Stimulated activated CD8-positive, alpha-beta memory T cell treated with anti-CD3 and anti-CD28 coated beads, Interleukin-2, amount 100 ng/mL, for 1 hour (primary cell): ENCODE results near the gene ARHGAP19.

Experiments used
- DNase-seq, 2 donors: peaks; one replicate each; pipeline ENCODE4 v3.0.0-alpha.2; 2020; ENCODE audit warnings: low read depth in 2 of 2

ARHGAP19 gene

GRCh38 chr10:97196223-97197029 is 96.0 kb downstream of the ARHGAP19 start:
- peak; percentile 39 to 43 for DNase-seq

GRCh38 chr10:97195706-97196222 is 96.7 kb downstream of the ARHGAP19 start:
- no peak for DNase-seq

- DNase-seq, result no peak
Observed at GRCh38 chr10:97192952-97193435, 99.4 kb downstream of the ARHGAP19 start.

- no peak for DNase-seq
Observed at GRCh38 chr10:97190450-97190849, 102.0 kb downstream of the ARHGAP19 start.

- no peak for DNase-seq
Observed at GRCh38 chr10:97188261-97188711, 104.2 kb downstream of the ARHGAP19 start.

DNA sequence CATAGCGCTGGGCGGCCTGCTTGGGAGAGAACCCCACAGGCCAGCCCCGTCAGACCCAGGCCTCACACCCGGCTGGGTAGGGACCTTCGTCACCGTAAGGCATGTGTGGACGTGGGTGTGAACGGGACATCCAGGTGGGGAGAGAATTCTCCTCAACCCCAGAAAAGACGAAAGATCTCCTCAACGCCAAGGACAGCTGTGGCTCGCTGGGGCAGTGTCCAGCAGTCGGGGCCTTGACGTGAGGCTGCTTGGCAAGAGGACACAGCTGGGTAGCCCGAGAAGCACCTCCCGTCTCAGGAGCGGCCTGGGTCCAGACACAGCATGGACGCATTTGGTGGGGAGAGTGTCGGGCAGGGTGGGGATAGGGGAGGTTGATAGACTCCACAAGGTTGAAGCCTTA is 105.5 kb downstream of the ARHGAP19 start:
- DNase-seq, result no peak

DNA sequence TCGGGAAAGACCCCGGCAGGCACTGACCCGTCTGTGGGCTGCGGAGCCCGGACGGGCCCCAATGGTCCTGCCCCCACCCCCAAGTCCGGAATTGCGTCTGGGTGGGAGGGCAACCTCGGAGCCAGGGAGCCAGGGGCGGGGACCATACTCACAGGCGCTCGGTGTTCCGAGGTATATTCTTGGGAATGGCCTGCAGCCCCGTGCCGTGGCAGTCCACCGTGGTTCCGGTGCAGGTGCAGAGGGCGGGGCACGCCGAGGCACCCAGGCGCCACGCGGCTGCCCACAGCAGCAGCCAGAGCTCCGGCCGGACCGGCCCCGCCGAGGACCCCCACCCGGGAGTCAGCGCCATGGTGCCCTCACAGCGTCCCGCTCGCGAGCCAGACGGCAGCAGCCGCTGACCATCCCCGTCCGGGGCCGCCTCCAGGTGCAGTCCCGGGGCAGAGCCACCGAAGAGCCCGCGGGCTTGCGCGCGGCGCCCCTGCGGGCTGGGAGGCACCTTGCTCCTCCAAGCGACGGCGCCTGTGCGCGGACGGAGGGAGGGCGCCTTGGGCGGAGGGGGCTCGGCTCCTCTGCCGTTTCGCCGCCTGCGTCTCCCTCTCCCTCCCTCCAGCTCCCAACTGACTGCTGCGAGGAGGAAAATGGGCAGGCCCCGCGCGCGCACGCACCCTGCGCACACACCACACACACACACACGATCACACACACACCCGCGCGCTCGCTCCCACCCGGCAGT is 106.9 kb downstream of the ARHGAP19 start, which contains the start of gene SLIT1:
TSS of gene SLIT1 (minus strand) at position 634 of the 733 bp plus-strand sequence. CDS start at position 349, 285 bp downstream.
- no peak for DNase-seq

- no peak for DNase-seq
Observed at GRCh38 chr10:97184971-97185325, 107.5 kb downstream of the ARHGAP19 start.

DNA sequence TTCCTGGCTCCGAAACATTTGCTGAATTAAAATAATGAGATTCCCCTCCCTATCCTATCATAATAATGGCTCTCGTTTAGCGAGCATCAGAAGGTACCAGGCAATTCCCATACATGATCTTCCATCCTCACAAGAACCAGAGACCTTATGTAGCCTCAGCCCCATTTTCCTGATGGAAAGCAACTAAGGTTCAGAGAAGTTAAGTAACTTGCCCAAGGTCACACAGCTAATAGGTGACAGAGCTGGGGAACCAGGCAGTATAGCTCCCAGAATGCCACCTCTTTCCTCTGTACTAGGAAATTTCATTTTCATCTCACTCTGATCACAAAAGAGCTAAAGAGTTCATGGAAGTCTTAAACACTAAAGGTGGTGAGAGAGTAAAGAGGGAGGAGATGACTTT is 109.1 kb downstream of the ARHGAP19 start:
- no peak for DNase-seq

- DNase-seq, result no peak
Observed at GRCh38 chr10:97182288-97182990, 110.0 kb downstream of the ARHGAP19 start.

DNA sequence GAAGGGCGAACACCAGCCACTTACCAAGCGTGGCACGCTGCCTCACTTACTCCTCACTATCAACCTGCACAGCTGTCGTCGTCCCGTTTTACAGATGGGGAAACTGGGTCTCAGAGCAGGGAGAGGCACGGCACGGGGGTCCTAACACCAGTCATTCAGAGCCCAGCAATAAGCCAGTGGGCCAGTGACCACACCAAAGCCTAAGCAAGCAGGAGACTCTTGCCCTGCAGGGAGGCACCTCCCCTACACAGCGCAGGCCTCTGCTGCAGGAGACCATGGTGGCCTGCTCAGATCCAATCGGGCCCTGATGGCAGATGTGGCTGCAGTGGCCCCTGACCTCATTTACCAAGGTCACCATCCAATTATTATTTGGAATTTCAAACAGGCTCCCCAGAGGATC is 111.5 kb downstream of the ARHGAP19 start:
- DNase-seq, result no peak

GRCh38 chr10:97180363-97180755 is 112.1 kb downstream of the ARHGAP19 start:
- no peak for DNase-seq

- no peak for DNase-seq
Observed at GRCh38 chr10:97179731-97180362, 112.6 kb downstream of the ARHGAP19 start.

DNA sequence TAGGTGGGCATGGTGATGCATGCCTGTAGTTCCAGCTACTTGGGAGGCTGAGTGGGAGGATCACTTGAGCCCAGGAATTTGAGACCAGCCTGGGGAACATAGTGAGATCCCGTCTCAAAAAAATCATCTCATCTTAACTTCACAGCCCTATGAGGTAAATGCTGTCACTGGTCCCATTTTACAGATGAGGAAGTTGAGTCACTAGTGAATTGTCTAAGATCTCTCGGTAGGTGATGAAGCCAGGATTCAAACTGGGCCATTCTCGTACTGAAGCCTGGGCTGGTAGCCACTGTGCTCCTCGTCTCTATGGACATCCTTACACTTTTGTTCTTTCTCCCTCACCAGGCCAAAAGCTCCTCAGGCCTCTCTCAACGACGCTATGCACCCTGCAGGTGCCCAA is 113.1 kb downstream of the ARHGAP19 start:
- DNase-seq, result no peak

DNA sequence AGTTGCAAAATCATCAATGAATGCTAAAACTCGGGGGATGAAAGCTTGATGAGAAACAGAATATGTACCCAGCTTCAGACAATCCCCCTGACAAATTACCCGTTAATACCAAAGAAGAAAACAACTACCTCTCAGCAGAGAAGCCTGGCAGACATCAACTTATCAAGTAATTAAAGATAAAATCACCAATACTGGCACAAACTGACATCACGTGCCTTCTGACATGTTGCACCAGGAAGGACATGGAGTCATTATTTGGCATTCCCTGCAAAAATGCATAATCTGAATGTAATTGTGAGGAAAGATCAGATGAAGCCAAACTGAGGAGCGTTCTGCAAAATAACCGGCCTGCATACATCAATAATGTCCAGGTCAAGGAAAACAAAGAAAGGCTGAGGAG is 114.4 kb downstream of the ARHGAP19 start:
- no peak for DNase-seq

GRCh38 chr10:97176226-97176625 is 116.2 kb downstream of the ARHGAP19 start:
- no peak for DNase-seq

GRCh38 chr10:97175586-97175985 is 116.9 kb downstream of the ARHGAP19 start:
- DNase-seq, result no peak

GRCh38 chr10:97174941-97175340 is 117.5 kb downstream of the ARHGAP19 start:
- DNase-seq, result no peak

DNA sequence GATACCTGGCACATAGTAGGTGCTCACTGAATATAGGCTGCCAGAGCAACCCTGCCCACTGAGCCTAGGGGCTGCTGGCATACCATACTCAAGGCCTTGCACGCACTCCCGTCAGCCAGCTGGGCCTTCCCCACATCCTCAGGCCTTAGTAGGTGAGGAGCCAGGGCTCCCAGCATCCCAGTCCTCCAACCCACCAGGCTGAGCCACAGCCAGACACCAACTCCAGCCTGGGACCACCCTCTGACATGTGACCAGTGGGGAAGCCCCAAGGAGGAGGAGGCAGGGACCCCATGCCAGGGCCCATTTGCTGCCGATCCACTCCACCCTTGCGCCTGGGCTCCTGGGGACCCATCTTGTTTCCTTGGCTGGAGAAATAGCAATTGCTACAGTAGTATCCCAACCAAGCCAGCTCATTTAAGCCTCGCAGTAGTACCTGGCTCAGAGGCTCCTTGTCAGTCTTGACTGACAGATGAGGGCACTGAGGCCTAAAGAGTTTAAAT is 118.1 kb downstream of the ARHGAP19 start:
- no peak for DNase-seq

- DNase-seq, result no peak
Observed at GRCh38 chr10:97173036-97173435, 119.4 kb downstream of the ARHGAP19 start.
